A673 (cell line): ENCODE measurements around the gene CUX1. TPM values are rescaled to one million over a fixed set of nuclear protein-coding genes. Genes with fewer than 3 reads are reported as not detected.

ENCODE experiments used
- BruUV-seq: library from RNA; stranded (reverse); fragments of 400-500 nt; replicated peaks from 2 replicates; lab custom pipeline; 2021; lab: Mats Ljungman, UMichigan
- CTCF ChIA-PET: fragments of 300-600 bp; sonication (Branson Sonifier 250); formaldehyde crosslinking; loops from one replicate; lab custom pipeline; 2022; ENCODE audit warnings: antibody characterized with exemption; lab: Charles Lee
- POLR2A ChIA-PET: fragments of 300-600 bp; sonication (Branson Sonifier 250); formaldehyde crosslinking; loops from one replicate; lab custom pipeline; 2022; ENCODE audit warnings: antibody characterized with exemption; ENCODE audit not compliant: low non-redundant PET; lab: Charles Lee
- DNase-seq: peaks from one replicate; pipeline ENCODE4 v3.0.0-alpha.2; 2015; ENCODE audit warnings: low spot score
- H3K27ac ChIP-seq: fragments of 200-600 bp; sonication (generic); 2 replicates; pipeline ENCODE4 v1.5.1; 2016; ENCODE audit warnings: mixed run types, low read depth, mild to moderate bottlenecking, mixed read lengths, antibody characterized with exemption, low read length; ENCODE audit not compliant: poor library complexity, severe bottlenecking
- H3K27me3 ChIP-seq: fragments of 200-600 bp; sonication (generic); replicated peaks from 2 replicates; pipeline ENCODE4 v1.6.1; 2017; ENCODE audit warnings: mixed run types, low read depth, mild to moderate bottlenecking, mixed read lengths, antibody characterized with exemption, low read length; ENCODE audit not compliant: insufficient read depth, poor library complexity
- H3K36me3 ChIP-seq: fragments of 200-600 bp; sonication (generic); 2 replicates; pipeline ENCODE4 v1.6.1; 2016; ENCODE audit warnings: mixed run types, mild to moderate bottlenecking, mixed read lengths, antibody characterized with exemption, low read length; ENCODE audit not compliant: insufficient read depth, poor library complexity, severe bottlenecking
- H3K4me1 ChIP-seq: fragments of 200-600 bp; sonication (generic); 2 replicates; pipeline ENCODE4 v1.6.1; 2017; ENCODE audit warnings: mixed run types, mild to moderate bottlenecking, mixed read lengths, antibody characterized with exemption, low read length; ENCODE audit not compliant: insufficient read depth, poor library complexity, severe bottlenecking
- H3K4me3 ChIP-seq: fragments of 200-600 bp; sonication (generic); 2 replicates; pipeline ENCODE4 v1.5.1; 2016; ENCODE audit warnings: low read depth, mixed run types, mild to moderate bottlenecking, mixed read lengths, low read length; ENCODE audit not compliant: poor library complexity, severe bottlenecking
- H3K9me3 ChIP-seq: fragments of 200-600 bp; sonication (generic); 2 replicates; pipeline ENCODE4 v1.6.1; 2016; ENCODE audit warnings: mixed run types, low read depth, mild to moderate bottlenecking, mixed read lengths, antibody characterized with exemption, low read length; ENCODE audit not compliant: poor library complexity, severe bottlenecking
- EZH2 ChIP-seq: fragments of 200-600 bp; sonication (generic); IDR thresholded peaks from 2 replicates; pipeline ENCODE4 v1.6.1; 2017; ENCODE audit warnings: borderline replicate concordance, low read depth, mild to moderate bottlenecking, mixed read lengths, antibody characterized with exemption, low read length; ENCODE audit not compliant: poor library complexity, severe bottlenecking
- intact Hi-C: fragments of 100-400 bp; cut with micrococcal nuclease; formaldehyde crosslinking; loops from one replicate; pipeline ENCODE4 v1.10.0; 2022; ENCODE audit not compliant: unreplicated experiment
- total RNA-seq: library from RNA; stranded (reverse); gene quantifications from 2 replicates; pipeline ENCODE4 v1.2.3, GENCODE V29; 2021
- TF ChIP-seq, protein P1 (sequence below): fragments of 300-800, 200-600 bp; sonication (generic); conservative IDR thresholded peaks from 2 replicates; pipeline ENCODE4 v1.5.1; 2017; ENCODE audit warnings: low read depth, mild to moderate bottlenecking, antibody characterized with exemption, low read length, moderate library complexity, mixed read lengths

Gene CUX1
- total RNA-seq, 1 experiment from 2014 or later, result 49.4 TPM

DNA sequence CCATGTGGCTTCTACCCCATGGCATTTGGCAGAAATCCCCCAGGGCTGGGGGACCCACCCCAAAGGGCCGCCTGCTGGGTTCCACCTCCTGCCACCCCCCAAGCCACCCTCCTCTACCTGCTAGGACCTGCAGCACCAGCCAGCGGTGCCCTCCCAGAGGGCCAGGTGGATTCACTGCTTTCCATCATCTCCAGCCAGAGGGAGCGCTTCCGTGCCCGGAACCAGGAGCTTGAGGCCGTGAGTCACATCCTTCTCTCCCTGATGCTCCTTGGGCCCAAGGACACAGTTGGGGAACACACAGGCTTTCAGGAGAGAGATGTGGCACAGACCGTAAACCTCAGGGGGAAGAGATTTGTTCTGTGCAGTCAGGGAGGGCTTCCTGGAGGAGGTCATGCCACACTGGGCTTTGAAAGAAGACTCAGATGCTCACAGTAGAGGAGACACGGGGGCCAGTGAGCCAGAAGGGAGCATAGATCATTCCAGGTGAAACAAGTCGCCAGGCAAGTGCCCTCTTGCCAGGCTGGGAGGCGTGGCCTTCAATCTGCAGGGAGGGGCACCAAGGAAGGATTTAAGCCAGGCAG is 457.8 kb downstream of the CUX1 start:
- Histone ChIP-seq H3K27ac (no peak overlapping the region), H3K27me3 (no peaks in the 10 kb centered on the region), H3K4me3 (no peak overlapping the region), H3K9me3 (no peaks in the 10 kb centered on the region), H3K36me3 (no peaks in the 10 kb centered on the region), H3K4me1 (no peaks in the 10 kb centered on the region)
- no TSS peak for BruUV-seq
- intact Hi-C loops, result no loop called here
- DNase-seq, result no peak
- TF ChIP-seq, protein P1, sequence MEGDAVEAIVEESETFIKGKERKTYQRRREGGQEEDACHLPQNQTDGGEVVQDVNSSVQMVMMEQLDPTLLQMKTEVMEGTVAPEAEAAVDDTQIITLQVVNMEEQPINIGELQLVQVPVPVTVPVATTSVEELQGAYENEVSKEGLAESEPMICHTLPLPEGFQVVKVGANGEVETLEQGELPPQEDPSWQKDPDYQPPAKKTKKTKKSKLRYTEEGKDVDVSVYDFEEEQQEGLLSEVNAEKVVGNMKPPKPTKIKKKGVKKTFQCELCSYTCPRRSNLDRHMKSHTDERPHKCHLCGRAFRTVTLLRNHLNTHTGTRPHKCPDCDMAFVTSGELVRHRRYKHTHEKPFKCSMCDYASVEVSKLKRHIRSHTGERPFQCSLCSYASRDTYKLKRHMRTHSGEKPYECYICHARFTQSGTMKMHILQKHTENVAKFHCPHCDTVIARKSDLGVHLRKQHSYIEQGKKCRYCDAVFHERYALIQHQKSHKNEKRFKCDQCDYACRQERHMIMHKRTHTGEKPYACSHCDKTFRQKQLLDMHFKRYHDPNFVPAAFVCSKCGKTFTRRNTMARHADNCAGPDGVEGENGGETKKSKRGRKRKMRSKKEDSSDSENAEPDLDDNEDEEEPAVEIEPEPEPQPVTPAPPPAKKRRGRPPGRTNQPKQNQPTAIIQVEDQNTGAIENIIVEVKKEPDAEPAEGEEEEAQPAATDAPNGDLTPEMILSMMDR, result no peak
- no peak for TF ChIP-seq EZH2
- ChIA-PET CTCF (interaction anchor here (0.7 kb wide), 1 partner anchor 579 kb away, joined by 3 read pairs; no protein-coding TSS in a partner anchor), POLR2A (no interaction called here)

DNA sequence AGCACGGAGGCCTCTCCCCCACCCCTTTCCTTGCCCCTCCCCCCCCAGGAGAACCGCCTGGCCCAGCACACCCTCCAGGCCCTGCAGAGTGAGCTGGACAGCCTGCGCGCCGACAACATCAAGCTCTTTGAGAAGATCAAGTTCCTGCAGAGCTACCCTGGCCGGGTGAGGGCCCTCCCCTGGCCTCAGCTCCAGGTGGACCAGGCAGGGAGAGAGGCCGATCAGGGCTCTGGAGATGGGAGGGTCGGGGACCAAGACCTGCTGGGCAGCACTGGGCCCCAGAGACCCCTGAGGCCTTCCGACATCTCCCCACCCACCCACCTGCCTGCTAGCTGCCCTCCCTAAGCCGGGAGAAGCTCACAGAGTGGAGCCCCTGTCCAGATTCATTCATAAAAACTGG is 460.5 kb downstream of the CUX1 start:
- no peaks in the 10 kb centered on the region for H3K9me3 ChIP-seq
- intact Hi-C loops, result no loop called here
- ChIA-PET POLR2A (no interaction called here), CTCF (no interaction called here)
- DNase-seq, result no peak
- H3K4me3 ChIP-seq, result no peak overlapping the region
- no peaks in the 10 kb centered on the region for H3K36me3 ChIP-seq
- TF ChIP-seq, protein P1, result no peak
- no peak for TF ChIP-seq EZH2
- no peaks in the 10 kb centered on the region for H3K4me1 ChIP-seq
- no peaks in the 10 kb centered on the region for H3K27me3 ChIP-seq
- no peak overlapping the region for H3K27ac ChIP-seq
- BruUV-seq, result no TSS peak

DNA sequence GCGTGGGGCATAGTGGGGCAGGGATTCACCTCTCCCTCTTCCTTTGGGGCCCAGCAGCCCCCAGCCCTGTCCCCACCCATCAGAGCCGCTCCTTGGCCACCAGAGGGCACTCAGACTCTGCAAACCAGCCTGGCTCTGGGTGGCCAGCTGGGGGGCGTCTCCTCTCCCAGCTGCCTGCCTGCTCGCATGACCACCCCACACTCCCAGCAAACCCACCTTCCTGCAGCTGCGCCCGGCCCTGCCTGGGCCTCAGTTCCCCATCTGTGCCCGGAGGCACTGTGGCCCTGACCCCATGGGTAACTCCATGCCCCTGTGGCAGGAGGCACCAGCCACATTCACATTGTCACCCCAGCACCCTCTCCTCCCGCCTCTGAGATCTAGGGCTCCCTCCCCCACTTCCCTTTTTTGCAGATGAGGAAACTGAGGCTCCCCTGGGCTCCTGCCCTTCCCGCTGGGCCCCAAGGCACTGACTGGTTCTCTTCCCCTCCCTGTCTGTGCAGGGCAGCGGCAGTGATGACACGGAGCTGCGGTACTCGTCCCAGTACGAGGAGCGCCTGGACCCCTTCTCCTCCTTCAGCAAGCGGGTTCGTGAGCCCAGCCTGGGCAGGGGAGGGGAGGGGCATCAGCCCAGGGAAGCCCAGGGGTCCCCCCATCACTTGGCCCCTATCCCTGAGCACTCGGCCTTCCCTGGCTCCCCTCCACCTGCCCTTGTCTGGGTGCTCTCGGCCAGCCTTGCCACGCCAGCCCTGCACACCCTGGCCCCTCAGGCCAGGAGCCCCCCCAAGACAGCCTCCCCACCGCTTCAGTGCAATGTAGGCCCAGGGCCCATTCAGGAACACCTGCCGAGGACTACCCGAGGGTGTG is 462.3 kb downstream of the CUX1 start:
- BruUV-seq, result no TSS peak
- H3K36me3 ChIP-seq, result no peaks in the 10 kb centered on the region
- H3K4me1 ChIP-seq, result no peaks in the 10 kb centered on the region
- POLR2A ChIA-PET, result no interaction called here
- no peak overlapping the region for H3K4me3 ChIP-seq
- TF ChIP-seq EZH2, result no peak
- TF ChIP-seq, protein P1, result peak; percentile 93
- H3K27me3 ChIP-seq, result no peaks in the 10 kb centered on the region
- intact Hi-C loops, result loop anchor here (1.0 kb wide), 1 partner anchor 111 kb away; no protein-coding TSS in a partner anchor
- no peak overlapping the region for H3K27ac ChIP-seq
- peak; percentile 85 for DNase-seq
- no peaks in the 10 kb centered on the region for H3K9me3 ChIP-seq
- CTCF ChIA-PET, result interaction anchor here (0.6 to 1.5 kb wide), 3 partner anchors 110 to 154 kb away, joined by 4 to 5 read pairs (median 4); partner anchors contain the start of genes ORAI2 and PRKRIP1
